GM12892 (cell line): ENCODE measurements around the gene KRTAP12-2.

Experiments
- DNase-seq: peaks from one replicate; pipeline ENCODE4 v3.0.0; 2011; ENCODE audit not compliant: insufficient read length
- FAIRE-seq: peaks from 2 replicates; lab custom pipeline; 2011; peaks lifted over from hg19 to GRCh38; lab: Jason Lieb, UNC
- POLR2A ChIP-seq: IDR thresholded peaks from 2 replicates; pipeline ENCODE4 v1.6.1; 2011; ENCODE audit warnings: low read depth, low read length, control low read depth
- POLR2AphosphoS5 ChIP-seq: IDR thresholded peaks from 2 replicates; pipeline ENCODE4 v1.6.1; 2011; ENCODE audit warnings: low read depth, low read length, control low read depth
- TAF1 ChIP-seq: IDR thresholded peaks from 2 replicates; pipeline ENCODE4 v1.6.1; 2011; ENCODE audit warnings: low read depth, mild to moderate bottlenecking, control low read depth, low read length, borderline replicate concordance

Gene KRTAP12-2

GRCh38 chr21:44618909-44619308 is 47.8 kb downstream of the KRTAP12-2 start:
- DNase-seq (no peak), FAIRE-seq (no peak)
- TF ChIP-seq POLR2A = no peak
- TF ChIP-seq TAF1 = no peak
- TF ChIP-seq POLR2AphosphoS5 = no peak

DNA sequence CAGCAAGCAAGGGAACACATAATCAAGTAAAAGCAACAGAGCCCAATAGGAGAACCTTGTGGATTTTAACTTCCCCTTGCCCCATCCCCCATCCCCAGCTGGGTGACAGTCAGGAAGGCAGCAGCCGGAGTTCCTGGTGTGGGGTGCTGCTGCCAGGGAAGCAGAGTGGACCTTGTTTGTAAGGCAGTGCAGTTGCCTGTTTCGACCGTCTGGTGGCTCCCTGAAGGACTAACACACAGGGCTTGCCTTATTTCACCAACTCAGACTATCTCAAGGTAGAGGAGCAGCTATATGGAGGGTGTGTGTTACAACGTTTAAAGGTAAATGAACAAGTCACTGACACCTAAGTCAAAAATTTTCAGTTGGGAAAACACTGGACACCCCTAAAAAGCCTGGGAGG is 48.2 kb downstream of the KRTAP12-2 start:
- TF ChIP-seq POLR2AphosphoS5 (no peak), TAF1 (no peak), POLR2A (no peak)
- DNase-seq (no peak), FAIRE-seq (no peak)

GRCh38 chr21:44617071-44617501 is 49.6 kb downstream of the KRTAP12-2 start:
- FAIRE-seq (no peak), DNase-seq (no peak)
- TF ChIP-seq POLR2A (no peak), POLR2AphosphoS5 (no peak), TAF1 (no peak)

GRCh38 chr21:44616591-44616926 is 50.2 kb downstream of the KRTAP12-2 start:
- TF ChIP-seq POLR2A = no peak
- FAIRE-seq (no peak), DNase-seq (no peak)
